RKO (cell line): ENCODE measurements around the gene CD37.
"Not testable (repeated sequence)": the region's sequence is repeated elsewhere in the genome, so short reads cannot be mapped to it uniquely, and the experiment has no call there.

Experiments used
- DNase-seq: peaks from one replicate; pipeline ENCODE4 v3.0.0-alpha.2; 2016; ENCODE audit warnings: low spot score

Gene CD37

GRCh38 chr19:49347191-49347590 is 12.0 kb downstream of the CD37 start:
- no peak for DNase-seq

GRCh38 chr19:49347835-49348234 is 12.6 kb downstream of the CD37 start:
- peak; percentile 83 for DNase-seq

DNA sequence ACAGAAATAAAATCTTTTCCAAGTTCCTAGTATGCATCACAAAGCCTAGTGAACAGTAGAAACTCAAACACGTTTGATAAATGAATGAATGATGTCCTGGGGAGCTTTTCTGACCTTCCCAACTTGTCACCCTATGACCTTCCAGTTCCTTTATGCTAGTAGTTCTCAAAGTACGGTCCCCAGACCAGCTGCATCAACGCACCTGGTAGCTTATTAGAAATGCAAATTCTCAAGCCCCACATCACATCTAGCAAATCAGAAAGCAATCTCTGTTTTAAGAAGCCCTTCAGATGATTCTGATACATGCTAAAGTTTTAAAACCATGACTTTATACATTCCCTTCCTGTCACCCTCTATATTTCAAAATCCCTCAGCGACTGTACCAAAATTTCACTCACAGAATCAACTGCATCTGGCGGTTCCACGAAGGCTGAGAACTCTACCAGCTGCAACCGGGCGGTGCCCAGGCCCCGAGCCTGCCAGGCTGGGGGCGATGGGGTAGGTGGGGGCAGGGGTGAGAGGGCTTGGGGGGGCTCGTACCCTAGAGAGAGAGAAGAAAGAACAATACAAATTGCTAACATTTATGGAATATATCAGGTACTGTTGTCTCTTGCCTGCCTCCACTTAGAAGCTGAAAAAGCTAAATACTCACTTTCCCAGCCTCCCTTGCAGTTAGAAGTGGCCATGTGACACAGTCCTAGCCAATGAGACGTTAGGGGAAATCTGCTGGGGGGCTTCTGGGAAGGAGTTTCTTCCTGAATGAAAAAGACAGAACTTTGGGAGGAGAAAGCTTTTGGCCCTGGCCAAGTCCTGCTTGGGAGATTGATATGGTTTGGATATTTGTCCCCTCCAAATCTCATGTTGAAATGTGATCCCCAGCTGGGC is 13.3 kb downstream of the CD37 start:
- no peak for DNase-seq

- DNase-seq: no peak
These were observed 14.4 kb downstream of the CD37 start for GRCh38 chr19:49349567-49349966.

DNA sequence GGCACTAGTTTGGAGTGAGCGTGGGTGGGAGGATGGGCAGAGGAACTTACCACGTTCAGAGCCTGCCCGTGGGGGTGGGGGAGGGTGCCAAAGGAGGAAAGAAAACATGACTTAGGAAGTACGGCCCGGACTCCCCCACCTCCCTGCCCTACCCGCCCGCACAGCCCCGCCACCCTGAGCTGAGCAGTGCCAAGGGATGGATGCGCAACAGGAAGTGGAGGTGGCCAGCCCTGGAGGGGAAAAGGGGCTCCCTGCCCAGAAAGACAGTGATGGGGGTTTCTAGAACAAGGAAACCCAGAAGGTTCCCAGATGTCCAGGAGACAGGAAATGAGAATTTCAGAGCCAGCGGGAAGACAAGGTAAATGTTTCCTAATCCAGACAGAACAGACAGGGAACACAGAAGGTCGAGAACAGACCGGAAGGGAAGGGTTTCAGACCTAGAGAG is 20.7 kb downstream of the CD37 start:
- no peak for DNase-seq

GRCh38 chr19:49356382-49356781 is 21.2 kb downstream of the CD37 start:
- DNase-seq: no peak

DNA sequence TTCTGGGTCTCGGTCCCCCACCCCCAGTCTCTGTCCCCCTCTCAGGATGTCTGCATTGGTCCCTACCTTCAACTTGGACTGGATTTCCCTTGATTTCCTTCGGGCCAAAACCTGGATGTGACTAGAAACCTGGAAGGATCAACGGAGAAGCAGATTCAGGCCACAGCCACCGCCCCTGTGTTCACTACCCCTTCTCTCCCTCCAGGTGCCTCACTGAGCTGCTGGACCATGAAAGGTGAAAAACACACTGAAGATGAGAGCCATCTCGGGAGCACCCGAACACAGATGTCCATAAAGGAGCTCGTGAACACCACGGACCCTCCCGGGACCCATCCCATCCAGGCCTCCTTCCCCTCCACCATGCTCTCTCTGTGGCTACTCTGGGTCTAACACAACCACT is 22.0 kb downstream of the CD37 start:
- DNase-seq: no peak

- DNase-seq: no peak
These were observed 24.9 kb downstream of the CD37 start for GRCh38 chr19:49359851-49360820.

DNA sequence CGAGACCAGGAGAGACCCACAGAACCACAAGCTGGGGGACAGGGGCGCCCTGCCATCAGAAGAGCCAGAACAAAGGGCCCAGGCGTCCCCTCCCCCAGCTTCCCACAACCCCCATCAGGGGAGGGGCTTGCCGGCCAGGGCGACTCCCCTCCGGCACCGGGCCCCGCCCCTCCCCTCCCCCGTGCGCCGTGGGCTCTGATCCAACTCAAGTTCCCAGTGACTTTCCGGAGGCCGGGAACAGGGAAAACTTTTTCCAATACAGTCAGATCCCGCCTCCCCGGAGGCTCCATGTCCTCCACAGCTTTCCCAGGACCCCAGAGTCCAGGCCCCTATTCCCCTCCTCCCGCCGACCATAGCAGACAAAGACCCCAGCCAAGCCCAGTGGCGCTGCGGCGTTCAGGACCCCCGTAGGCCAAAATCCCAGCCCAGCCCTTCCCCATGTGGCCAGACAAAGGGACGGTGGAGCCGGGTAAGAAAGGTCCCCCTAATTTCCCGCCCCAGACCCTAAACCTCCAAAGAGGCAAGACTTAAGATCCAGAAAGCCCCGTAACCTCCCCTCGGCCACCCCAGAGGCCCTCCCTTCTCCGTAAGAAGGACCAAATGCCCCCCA is 26.3 kb downstream of the CD37 start:
- DNase-seq: peak; percentile 76

GRCh38 chr19:49362048-49362928 is 27.1 kb downstream of the CD37 start, which contains the start of gene TEAD2:
TEAD2 (minus strand) TSS chr19:49362416; CDS start chr19:49360075, 2,341 bp downstream.
- DNase-seq: peak; percentile 77

DNA sequence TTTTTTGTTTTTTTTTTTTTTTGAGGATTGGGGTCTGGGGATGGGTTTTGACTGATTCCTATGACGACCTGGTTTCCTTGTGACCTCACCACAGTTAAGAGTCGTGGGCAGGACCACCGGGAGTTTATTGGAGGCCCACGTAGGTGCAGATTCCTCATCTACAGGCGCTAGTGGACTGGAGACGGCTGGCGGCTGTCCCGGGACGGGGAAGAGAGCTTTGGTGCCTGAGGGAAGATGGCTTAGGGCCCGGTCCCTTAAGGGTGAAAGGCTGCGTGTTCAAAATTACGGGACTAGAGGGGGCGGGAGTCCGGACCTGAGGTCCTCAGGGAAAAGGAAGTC is 27.7 kb downstream of the CD37 start:
- no peak for DNase-seq

DNA sequence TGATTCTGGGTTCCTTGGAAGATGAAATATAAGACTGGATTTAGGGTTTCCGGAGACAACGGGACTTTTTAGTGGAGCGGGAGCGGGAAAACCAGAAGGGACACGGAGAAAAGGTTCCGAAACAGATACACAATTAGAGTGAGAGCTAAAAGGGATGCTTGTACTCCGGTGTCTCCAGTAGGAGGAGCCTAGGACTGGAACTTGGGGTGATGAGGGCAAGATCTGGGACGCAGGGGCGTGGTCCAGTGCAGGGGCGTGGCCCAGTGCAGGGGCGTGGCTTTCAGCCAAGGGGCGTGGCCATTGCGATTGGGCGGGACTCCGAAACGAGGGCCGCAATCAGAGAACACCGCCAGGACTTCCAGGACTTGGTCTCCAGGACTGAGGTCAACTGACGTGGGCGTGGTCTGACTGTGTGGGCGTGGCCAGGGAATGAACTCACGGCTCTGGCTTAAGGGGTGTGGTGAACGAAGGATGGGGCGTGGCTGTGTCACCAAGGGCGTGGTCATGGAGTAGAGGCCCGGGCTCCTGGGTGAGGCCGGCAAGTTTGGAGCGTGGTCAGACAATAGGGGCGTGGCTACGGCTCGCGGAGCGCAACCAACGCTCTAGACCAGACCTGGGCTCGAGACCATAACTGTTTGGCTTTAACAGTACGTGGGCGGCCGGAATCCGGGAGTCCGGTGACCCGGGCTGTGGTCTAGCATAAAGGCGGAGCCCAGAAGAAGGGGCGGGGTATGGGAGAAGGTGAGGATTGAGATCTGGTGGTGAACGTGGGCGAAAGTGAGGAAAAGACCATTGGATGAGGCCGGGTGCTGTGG is 28.3 kb downstream of the CD37 start, which contains the start of gene DKKL1:
Gene DKKL1, plus strand, starts transcription at position 610 of the 815 bp plus-strand sequence. Its CDS starts 122 bp downstream, at position 732.
- peak; percentile 98 for DNase-seq

GRCh38 chr19:49364083-49364737 is 29.0 kb downstream of the CD37 start:
- no peak for DNase-seq

GRCh38 chr19:49366110-49366509 is 30.9 kb downstream of the CD37 start:
- no peak for DNase-seq

- DNase-seq: no peak
These were observed 33.6 kb downstream of the CD37 start for GRCh38 chr19:49368711-49369358.

DNA sequence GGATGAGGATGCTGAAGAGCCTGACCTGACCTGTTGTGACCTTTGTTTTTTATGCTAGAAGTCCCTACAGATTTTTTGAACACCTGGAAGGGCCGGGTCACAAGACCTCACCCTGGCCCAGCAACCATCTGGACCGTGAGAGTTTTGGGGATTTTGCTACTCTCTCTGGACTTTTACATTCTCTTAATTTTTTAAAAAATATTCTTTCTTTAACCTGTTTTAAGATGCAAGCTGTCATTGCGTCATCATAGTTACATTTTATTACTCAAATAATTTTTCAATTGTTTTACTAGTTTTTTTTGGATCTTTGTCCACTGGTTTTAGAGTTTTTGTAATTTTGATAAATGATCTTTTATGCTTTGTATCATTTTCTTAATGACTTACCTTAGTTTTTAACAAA is 36.0 kb downstream of the CD37 start:
- DNase-seq: no peak

GRCh38 chr19:49373174-49373573 is 38.0 kb downstream of the CD37 start:
- not testable (repeated sequence) for DNase-seq

GRCh38 chr19:49374665-49375434 is 39.6 kb downstream of the CD37 start:
- no peak for DNase-seq
